GM12878 (cell line): ENCODE results near the gene ATP7A. TPM values are rescaled to one million over a fixed set of nuclear protein-coding genes. Genes with fewer than 3 reads are reported as not detected.
"Not testable (repeated sequence)": the region's sequence is repeated elsewhere in the genome, so short reads cannot be mapped to it uniquely, and the experiment has no call there.

Source experiments
- ATAC-seq: fragments of 200-7000 bp; cut with Tn5 transposase; 3 replicates; pipeline ENCODE4 v1.9.1; 2020; ENCODE audit warnings: mild to moderate bottlenecking, moderate library complexity
- BruUV-seq: library from RNA; stranded (reverse); fragments of 400-500 nt; replicated peaks from 2 replicates; lab custom pipeline; 2021; lab: Mats Ljungman, UMichigan
- CTCF ChIA-PET: fragments of 300-600 bp; sonication (Branson Sonifier 250); formaldehyde crosslinking; extraction: SDS; loops from one replicate; lab custom pipeline; 2021; ENCODE audit warnings: inconsistent platforms; lab: Yijun Ruan, JAX
- POLR2A ChIA-PET: fragments of 350-600 bp; formaldehyde crosslinking; extraction: SDS; loops from one replicate; lab custom pipeline; 2021; ENCODE audit warnings: inconsistent platforms; lab: Charles Lee
- RAD21 ChIA-PET: fragments of 300-600 bp; sonication (Branson Sonifier 250); formaldehyde crosslinking; loops from one replicate; lab custom pipeline; 2023; ENCODE audit warnings: antibody characterized with exemption; ENCODE audit not compliant: unreplicated experiment; lab: Charles Lee
- SMC1A ChIA-PET: fragments of 300-600 bp; sonication (Branson Sonifier 250); formaldehyde crosslinking; loops from one replicate; lab custom pipeline; 2023; ENCODE audit not compliant: unreplicated experiment, uncharacterized antibody; lab: Charles Lee
- DNase-seq: peaks from one replicate; pipeline ENCODE4 v3.0.0-alpha.2; 2011; ENCODE audit warnings: low read depth, low spot score
- FAIRE-seq: peaks from 3 replicates; lab custom pipeline; 2011; peaks lifted over from hg19 to GRCh38; lab: Jason Lieb, UNC
- H2AFZ ChIP-seq: 2 replicates; pipeline ENCODE4 v1.6.0; 2011; ENCODE audit warnings: low read depth, low read length, control low read depth; ENCODE audit not compliant: control insufficient read depth
- H3K27ac ChIP-seq: 2 replicates; pipeline ENCODE4 v1.5.1; 2011; ENCODE audit warnings: control low read depth; ENCODE audit not compliant: control insufficient read depth, insufficient read depth
- H3K27me3 ChIP-seq, 2 experiments: replicated peaks in 1 of 2; 2 replicates each; pipeline versions ENCODE4 v1.6.0 to v1.6.1; 2011; ENCODE audit warnings: low read length in 1 of 2; ENCODE audit not compliant: control insufficient read depth in 2 of 2, insufficient read depth in 2 of 2
- H3K36me3 ChIP-seq, 2 experiments: 2 replicates each; pipeline ENCODE4 v1.5.1; 2011; ENCODE audit warnings: low read length in 1 of 2; ENCODE audit not compliant: control insufficient read depth in 2 of 2, insufficient read depth in 2 of 2
- H3K4me1 ChIP-seq: 2 replicates; pipeline ENCODE4 v1.6.1; 2011; ENCODE audit warnings: mild to moderate bottlenecking, low read length, moderate library complexity, mixed read lengths; ENCODE audit not compliant: control insufficient read depth, insufficient read depth
- H3K4me2 ChIP-seq: 2 replicates; pipeline ENCODE4 v1.6.0; 2011; ENCODE audit warnings: control low read depth; ENCODE audit not compliant: control insufficient read depth, insufficient read depth
- H3K4me3 ChIP-seq: fragments of 200-600 bp; sonication (generic); 2 replicates; pipeline ENCODE4 v1.5.1; 2016
- H3K79me2 ChIP-seq: 2 replicates; pipeline ENCODE4 v1.6.0; 2011; ENCODE audit warnings: low read length; ENCODE audit not compliant: control insufficient read depth, insufficient read depth
- H3K9ac ChIP-seq: 2 replicates; pipeline ENCODE4 v1.8.0; 2011; ENCODE audit warnings: low read length, control low read depth, mixed read lengths; ENCODE audit not compliant: control insufficient read depth, insufficient read depth
- H3K9me3 ChIP-seq: replicated peaks from 3 replicates; pipeline ENCODE4 v1.5.1; 2011; ENCODE audit warnings: mild to moderate bottlenecking, low read length; ENCODE audit not compliant: control insufficient read depth, insufficient read depth
- H4K20me1 ChIP-seq: 2 replicates; pipeline ENCODE4 v1.6.0; 2011; ENCODE audit not compliant: control insufficient read depth, insufficient read depth
- CEBPB ChIP-seq, 2 experiments: fragments of 150-350 bp in 1 of 2; IDR thresholded peaks; 2 replicates each; pipeline ENCODE4 v1.6.1; 2012 to 2014; ENCODE audit warnings: low read depth in 2 of 2, low read length in 2 of 2, borderline replicate concordance in 1 of 2, inconsistent platforms in 1 of 2
- TCF3 ChIP-seq: IDR thresholded peaks from 2 replicates; pipeline ENCODE4 v1.6.1; 2012; ENCODE audit warnings: low read depth, mild to moderate bottlenecking, low read length, borderline replicate concordance; ENCODE audit not compliant: insufficient read depth
- ZZZ3 ChIP-seq: IDR thresholded peaks from 2 replicates; pipeline ENCODE4 v1.6.1; 2011; ENCODE audit warnings: low read depth; ENCODE audit not compliant: control insufficient read depth, insufficient read length
- WGBS: methylation state at CpG from one replicate; pipeline ENCODE4 v1.1.6; 2016; ENCODE audit warnings: low lambda C conversion rate; ENCODE audit not compliant: insufficient replicate concordance, insufficient coverage; ENCODE audit errors: missing lambda C conversion rate; 5-methylcytosine and 5-hydroxymethylcytosine counted together
- in situ Hi-C: fragments of 300-500 bp; cut with MboI; formaldehyde crosslinking; loops from 9 replicates; pipeline ENCODE4 v1.14.3; 2018; ENCODE audit warnings: mixed read lengths
- intact Hi-C: fragments of 100-400 bp; cut with micrococcal nuclease; formaldehyde crosslinking; loops from one replicate; pipeline ENCODE4 v1.14.2; 2022; ENCODE audit not compliant: unreplicated experiment
- polyA plus RNA-seq, 11 experiments: library from polyadenylated mRNA; depleted of rRNA in 4 of 11; unstranded in 6 of 11; stranded (reverse) in 5 of 11; fragments of >200 nt; fragmentation: Nextera tagmentation in 4 of 11; fragmentation: Illumina TruSeq in 1 of 11; extraction: Ambion mirVana in 4 of 11; extraction: Trizol in 1 of 11; gene quantifications; 1 replicate in 1 of 11; 2 replicates in 10 of 11; pipeline versions ENCODE4 v1.2.1 to v1.2.3, GENCODE V29; 2011 to 2016; ENCODE audit warnings: inconsistent platforms in 2 of 11, missing spikeins in 2 of 11, low read depth in 1 of 11
- total RNA-seq, 4 experiments: library from RNA; depleted of rRNA in 3 of 4; stranded (reverse); fragments of >200 nt in 3 of 4; fragmentation: Illumina TruSeq in 1 of 4; extraction: Trizol in 1 of 4; gene quantifications; 2 replicates each; pipeline versions ENCODE4 v1.2.1 to v1.2.3, GENCODE V29; 2013 to 2021

Gene ATP7A
- total and polyA plus RNA-seq, 10 of the 15 experiments (the other 5 are each of a cell fraction or from before 2014, with no cell fraction given), result 2.5 to 12.0 (median 7.6) TPM

DNA sequence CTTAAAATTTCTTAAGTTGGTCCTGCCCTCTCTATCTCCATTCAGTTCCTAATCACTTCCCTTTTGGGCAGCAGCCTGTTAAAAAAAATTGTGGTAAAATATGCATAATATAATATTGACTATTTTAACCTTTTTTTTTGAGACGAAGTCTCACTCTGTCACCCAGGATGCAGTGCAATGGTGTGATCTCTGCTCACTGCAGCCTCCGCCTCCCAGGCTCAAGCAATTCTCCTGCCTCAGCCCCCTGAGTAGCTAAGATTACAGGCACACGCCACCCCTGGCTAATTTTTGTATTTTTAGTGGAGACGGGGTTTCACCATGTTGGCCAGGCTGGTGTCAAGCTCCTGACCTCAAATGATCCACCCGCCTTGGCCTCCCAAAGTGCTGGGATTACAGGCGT, 8.9 kb downstream of the ATP7A start:
- in situ Hi-C loops, result not testable (repeated sequence)

DNA sequence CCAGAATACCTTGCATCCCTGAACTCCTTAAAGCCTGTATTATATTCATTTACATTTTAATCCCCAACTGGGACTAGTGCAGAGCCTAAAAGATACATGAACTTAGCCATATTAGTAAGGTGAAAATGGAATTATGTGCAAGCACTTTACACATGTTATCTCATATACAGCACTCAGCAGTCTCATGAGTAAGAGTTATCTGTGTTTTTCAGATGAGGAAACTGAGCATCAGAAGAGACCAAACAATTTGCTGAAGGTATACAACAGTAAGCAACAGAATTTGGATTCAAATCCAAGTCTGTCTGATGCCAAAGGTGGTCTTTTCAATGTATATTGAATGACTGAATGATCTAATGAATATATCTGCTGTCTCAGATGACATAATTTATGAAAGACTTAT, 12.3 kb downstream of the ATP7A start:
- no peak overlapping the region for H3K9ac ChIP-seq
- ATAC-seq (no peak), FAIRE-seq (no peak), DNase-seq (no peak)
- ChIA-PET CTCF (interaction anchor here (0.6 kb wide), 1 partner anchor 39 kb away, joined by 5 read pairs; no protein-coding TSS in a partner anchor), POLR2A (no interaction called here), SMC1A (no interaction called here), RAD21 (no interaction called here)
- no peak overlapping the region for H3K27ac ChIP-seq
- H3K4me3 ChIP-seq, result no peak overlapping the region
- in situ Hi-C loops (no loop called here), intact Hi-C loops (no loop called here)
- H3K27me3 ChIP-seq, result no peaks in the 10 kb centered on the region
- H2AFZ ChIP-seq, result no peak overlapping the region
- H3K36me3 ChIP-seq, result no peaks in the 10 kb centered on the region
- BruUV-seq, result no TSS peak
- H3K9me3 ChIP-seq, result no peaks in the 10 kb centered on the region
- H3K79me2 ChIP-seq, result peaks cover 10% of the 10 kb centered on the region
- TF ChIP-seq ZZZ3 (no peak), TCF3 (no peak), CEBPB (IDR thresholded peaks at IDR 0.05; ENCODE audit: borderline replicate concordance in 1 of 2, low read depth in 2 of 2, low read length in 2 of 2) (no peak)
- H3K4me1 ChIP-seq, result no peaks in the 10 kb centered on the region
- no peak overlapping the region for H3K4me2 ChIP-seq
- no peaks in the 10 kb centered on the region for H4K20me1 ChIP-seq

More for the DNA sequence above, 8.9 kb downstream of the ATP7A start:
- H3K9me3 ChIP-seq, intact Hi-C loops, DNase-seq, H2AFZ ChIP-seq, H3K9ac ChIP-seq, H4K20me1 ChIP-seq, H3K27me3 ChIP-seq, H3K4me2 ChIP-seq, H3K27ac ChIP-seq, BruUV-seq, H3K36me3 ChIP-seq, FAIRE-seq, H3K4me3 ChIP-seq, H3K4me1 ChIP-seq: not testable (repeated sequence)
- SMC1A ChIA-PET, result interaction anchor here (1.9 to 2.0 kb wide), 2 partner anchors 9 to 106 kb away, joined by 6 to 9 read pairs; partner anchors contain the start of gene ATP7A
- peak; percentile 35 for ATAC-seq
- RAD21 ChIA-PET, result interaction anchor here (2.5 kb wide), 1 partner anchor 105 kb away, joined by 6 read pairs; no protein-coding TSS in a partner anchor
- peaks cover 30% of the 10 kb centered on the region for H3K79me2 ChIP-seq
- CTCF ChIA-PET, result interaction anchor here (1.3 to 4.6 kb wide), 2 partner anchors 9 to 106 kb away, joined by 5 to 22 read pairs; partner anchors contain the start of gene ATP7A
- 37% methylated on average over 6 of the region's 6 CpGs for WGBS
- POLR2A ChIA-PET, result interaction anchor here (0.6 kb wide), 1 partner anchor 68 kb away, joined by 3 read pairs; no protein-coding TSS in a partner anchor
